NT2/D1 (cell line): ENCODE data around the gene PHLDB1.

Source experiments
- SUZ12 ChIP-seq: IDR thresholded peaks from 2 replicates; pipeline ENCODE4 v1.6.1; 2011; ENCODE audit not compliant: insufficient read length, insufficient read depth; ENCODE audit errors: extremely low read depth
- YY1 ChIP-seq: IDR thresholded peaks from 2 replicates; pipeline ENCODE4 v1.6.1; 2011; ENCODE audit not compliant: insufficient read length, insufficient read depth
- ZNF274 ChIP-seq: IDR thresholded peaks from 2 replicates; pipeline ENCODE4 v1.6.1; 2011; ENCODE audit warnings: mild to moderate bottlenecking, low read depth, low read length

DNA sequence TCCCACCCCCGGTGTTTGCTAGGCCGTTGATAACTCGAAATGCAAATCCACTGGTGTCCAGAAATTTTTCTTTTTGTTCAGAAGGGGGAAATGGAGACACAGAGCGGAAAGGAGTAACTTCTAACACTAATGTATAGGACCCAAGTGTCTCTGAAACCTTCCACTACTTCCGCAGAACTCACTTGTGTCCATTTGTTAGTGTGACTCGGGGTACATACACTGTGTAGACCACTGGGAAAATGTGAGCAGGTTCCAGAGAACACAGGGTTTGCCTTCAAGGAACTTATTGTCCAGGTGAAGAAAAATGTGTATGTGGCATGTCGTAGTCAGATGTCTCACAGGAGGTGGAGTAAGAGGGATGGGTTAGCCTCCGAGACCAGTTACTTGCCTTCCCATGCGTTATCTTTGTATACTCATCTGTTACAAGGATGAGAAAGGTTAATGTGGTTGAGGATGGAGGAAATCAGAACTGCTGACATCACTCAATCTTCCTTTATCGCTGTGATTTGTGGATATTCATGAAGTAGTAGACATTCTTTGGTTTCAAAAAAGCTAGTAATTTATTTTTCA lies 34.3 kb upstream of the PHLDB1 start:
- no peak for TF ChIP-seq YY1
- no peak for TF ChIP-seq ZNF274
- TF ChIP-seq SUZ12, result no peak
